Kidney epithelial cell (primary cell): Measurements from ENCODE around the gene TSPAN12. TPM values are rescaled to one million over a fixed set of nuclear protein-coding genes. Genes with fewer than 3 reads are reported as not detected.

Experiments
- DNase-seq: peaks from one replicate; pipeline ENCODE4 v3.0.0-alpha.2; 2010; ENCODE audit warnings: low read depth
- H3K27me3 ChIP-seq: 2 replicates; pipeline ENCODE4 v1.6.0; 2011; ENCODE audit warnings: low read length; ENCODE audit not compliant: control insufficient read depth, insufficient read depth
- H3K36me3 ChIP-seq: 2 replicates; pipeline ENCODE4 v1.5.1; 2011; ENCODE audit warnings: low read length; ENCODE audit not compliant: control insufficient read depth, insufficient read depth
- H3K4me3 ChIP-seq: 2 replicates; pipeline ENCODE4 v1.5.1; 2011; ENCODE audit warnings: low read depth, mild to moderate bottlenecking, control low read depth, low read length
- CTCF ChIP-seq: IDR thresholded peaks from 2 replicates; pipeline ENCODE4 v1.5.1; 2011; ENCODE audit warnings: mild to moderate bottlenecking, moderate library complexity, low read length, control low read depth, inconsistent platforms; ENCODE audit not compliant: insufficient read depth, poor library complexity, severe bottlenecking
- total RNA-seq: library from RNA; depleted of rRNA; stranded (reverse); fragments of >200 nt; gene quantifications from 2 replicates; pipeline ENCODE4 v1.2.3, GENCODE V29; 2015

Gene TSPAN12
- total RNA-seq, 1 donor from 2014 or later = 10.9 TPM

- DNase-seq = no peak
- no peak overlapping the region for H3K4me3 ChIP-seq
Measured at GRCh38 chr7:120774481-120774880, 83.5 kb downstream of the TSPAN12 start.

GRCh38 chr7:120770206-120770605, 87.7 kb downstream of the TSPAN12 start:
- Histone ChIP-seq H3K4me3 (no peak overlapping the region), H3K27me3 (no peaks in the 10 kb centered on the region), H3K36me3 (no peaks in the 10 kb centered on the region)
- no peak for TF ChIP-seq CTCF
- DNase-seq = no peak

More at GRCh38 chr7:120774481-120774880, 83.5 kb downstream of the TSPAN12 start:
- no peak for TF ChIP-seq CTCF
- Histone ChIP-seq H3K27me3 (no peaks in the 10 kb centered on the region), H3K36me3 (no peaks in the 10 kb centered on the region)

GRCh38 chr7:120760851-120761250, 97.1 kb downstream of the TSPAN12 start:
- Histone ChIP-seq H3K4me3 (no peak overlapping the region), H3K27me3 (no peaks in the 10 kb centered on the region), H3K36me3 (no peaks in the 10 kb centered on the region)
- no peak for DNase-seq
- TF ChIP-seq CTCF = no peak

GRCh38 chr7:120760050-120760449, 97.9 kb downstream of the TSPAN12 start:
- DNase-seq = no peak
- Histone ChIP-seq H3K4me3 (no peak overlapping the region), H3K36me3 (no peaks in the 10 kb centered on the region), H3K27me3 (no peaks in the 10 kb centered on the region)
- TF ChIP-seq CTCF = no peak

- TF ChIP-seq CTCF = no peak
- Histone ChIP-seq H3K4me3 (no peak overlapping the region), H3K36me3 (no peaks in the 10 kb centered on the region), H3K27me3 (no peaks in the 10 kb centered on the region)
- no peak for DNase-seq
Measured at GRCh38 chr7:120743128-120743527, 114.8 kb downstream of the TSPAN12 start.

- TF ChIP-seq CTCF = no peak
- no peaks in the 10 kb centered on the region for H3K27me3 ChIP-seq
- H3K4me3 ChIP-seq = no peak overlapping the region
Measured at GRCh38 chr7:120742372-120742771, 115.6 kb downstream of the TSPAN12 start.

More at GRCh38 chr7:120742372-120742771, 115.6 kb downstream of the TSPAN12 start:
- H3K36me3 ChIP-seq = no peaks in the 10 kb centered on the region
- no peak for DNase-seq
